ENCODE data around the gene SLC25A21.

Gene SLC25A21

DNA sequence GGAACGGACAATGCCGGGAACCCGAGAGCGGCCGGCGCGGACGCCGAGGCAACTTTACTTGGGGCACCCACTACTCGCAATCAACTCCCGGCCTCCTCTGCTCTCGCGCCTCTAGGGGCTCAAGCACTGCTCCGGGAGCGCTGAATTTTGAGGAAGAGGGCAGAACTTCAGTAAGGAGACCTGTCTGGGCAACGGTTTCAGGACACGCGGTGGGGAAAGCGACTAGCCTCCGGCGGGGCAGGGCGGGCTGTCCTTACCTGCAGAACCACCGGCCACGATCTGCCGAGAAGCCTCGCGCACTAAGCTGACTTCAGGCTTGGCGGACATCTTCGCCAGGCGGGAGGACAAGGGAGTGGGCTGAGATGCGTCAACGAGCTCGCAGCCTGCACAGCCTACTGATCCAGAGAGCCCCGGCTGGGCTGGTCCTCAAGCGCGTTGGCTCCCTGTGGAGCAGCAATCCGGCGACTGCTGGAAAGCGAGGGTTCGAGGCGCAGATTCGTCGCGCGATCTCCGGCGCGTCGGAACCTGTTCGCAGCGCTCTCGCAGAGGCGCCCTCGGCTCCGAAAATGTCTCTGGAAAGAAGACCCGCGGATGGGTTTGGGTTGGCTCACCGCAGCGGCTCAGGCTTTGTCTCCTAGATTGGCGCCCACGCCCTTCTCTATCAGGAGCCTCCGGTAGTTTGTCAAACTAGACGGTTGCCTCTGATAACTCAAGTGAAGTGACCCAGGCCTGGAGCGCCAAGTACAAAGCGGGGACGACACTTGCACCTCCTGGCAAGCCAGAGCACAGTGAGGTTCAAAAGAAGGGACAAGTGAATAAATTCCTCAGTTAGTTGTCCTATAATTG is at the start of gene SLC25A21 (continued):
- TF ChIP-seq SP7 (tag by site-specific recombination; IDR thresholded peaks at IDR 0.05) (peak; percentile 74), ZNF830 (tag by site-specific recombination; IDR thresholded peaks at IDR 0.05; ENCODE audit: low read depth) (no peak), ZBTB7A (tag by site-specific recombination; IDR thresholded peaks at IDR 0.05; ENCODE audit: low read depth) (no peak), ZNF292 (tag by site-specific recombination; IDR thresholded peaks at IDR 0.05; ENCODE audit: borderline replicate concordance, low read depth) (no peak), ZNF146 (tag by site-specific recombination; IDR thresholded peaks at IDR 0.05) (no peak; the same call in 1 of the 2 replicates), RBAK (tag by site-specific recombination; IDR thresholded peaks at IDR 0.05) (no peak), ZSCAN23 (tag by site-specific recombination; IDR thresholded peaks at IDR 0.05) (no peak), ZNF416 (tag by site-specific recombination; IDR thresholded peaks at IDR 0.05) (no peak), ZFP69B (tag by site-specific recombination; IDR thresholded peaks at IDR 0.05) (0 out of 2 replicates have a peak, but pooled peaks have one; percentile 32), ZSCAN16 (tag by site-specific recombination; IDR thresholded peaks at IDR 0.05) (no peak), KLF10 (tag by site-specific recombination; IDR thresholded peaks at IDR 0.05) (no peak), ZNF707 (tag by site-specific recombination; IDR thresholded peaks at IDR 0.05) (no peak), ZNF2 (tag by site-specific recombination; IDR thresholded peaks at IDR 0.05) (no peak; the same call in none of the 2 replicates), ZNF132 (tag by site-specific recombination; IDR thresholded peaks at IDR 0.05; ENCODE audit: borderline replicate concordance) (no peak), ZNF521 (tag by site-specific recombination; IDR thresholded peaks at IDR 0.05) (no peak), ZFHX2 (tag by site-specific recombination; conservative IDR thresholded peaks at IDR 0.05) (peak; percentile 56), ZNF548 (tag by site-specific recombination; IDR thresholded peaks at IDR 0.05) (no peak), ZNF48 (tag by site-specific recombination; IDR thresholded peaks at IDR 0.05) (no peak), ZNF785 (tag by site-specific recombination; IDR thresholded peaks at IDR 0.05) (no peak), ZNF623 (tag by site-specific recombination; IDR thresholded peaks at IDR 0.05) (0 out of 2 replicates have a peak, but pooled peaks have one; percentile 8), ZNF626 (tag by site-specific recombination; IDR thresholded peaks at IDR 0.05) (no peak), ZNF510 (tag by site-specific recombination; IDR thresholded peaks at IDR 0.05; ENCODE audit: insufficient replicate concordance) (no peak)
- TF ChIP-seq, protein P1, sequence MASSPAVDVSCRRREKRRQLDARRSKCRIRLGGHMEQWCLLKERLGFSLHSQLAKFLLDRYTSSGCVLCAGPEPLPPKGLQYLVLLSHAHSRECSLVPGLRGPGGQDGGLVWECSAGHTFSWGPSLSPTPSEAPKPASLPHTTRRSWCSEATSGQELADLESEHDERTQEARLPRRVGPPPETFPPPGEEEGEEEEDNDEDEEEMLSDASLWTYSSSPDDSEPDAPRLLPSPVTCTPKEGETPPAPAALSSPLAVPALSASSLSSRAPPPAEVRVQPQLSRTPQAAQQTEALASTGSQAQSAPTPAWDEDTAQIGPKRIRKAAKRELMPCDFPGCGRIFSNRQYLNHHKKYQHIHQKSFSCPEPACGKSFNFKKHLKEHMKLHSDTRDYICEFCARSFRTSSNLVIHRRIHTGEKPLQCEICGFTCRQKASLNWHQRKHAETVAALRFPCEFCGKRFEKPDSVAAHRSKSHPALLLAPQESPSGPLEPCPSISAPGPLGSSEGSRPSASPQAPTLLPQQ (tag by site-specific recombination; IDR thresholded peaks at IDR 0.05): peak; percentile 70
- TF ChIP-seq, protein P2, sequence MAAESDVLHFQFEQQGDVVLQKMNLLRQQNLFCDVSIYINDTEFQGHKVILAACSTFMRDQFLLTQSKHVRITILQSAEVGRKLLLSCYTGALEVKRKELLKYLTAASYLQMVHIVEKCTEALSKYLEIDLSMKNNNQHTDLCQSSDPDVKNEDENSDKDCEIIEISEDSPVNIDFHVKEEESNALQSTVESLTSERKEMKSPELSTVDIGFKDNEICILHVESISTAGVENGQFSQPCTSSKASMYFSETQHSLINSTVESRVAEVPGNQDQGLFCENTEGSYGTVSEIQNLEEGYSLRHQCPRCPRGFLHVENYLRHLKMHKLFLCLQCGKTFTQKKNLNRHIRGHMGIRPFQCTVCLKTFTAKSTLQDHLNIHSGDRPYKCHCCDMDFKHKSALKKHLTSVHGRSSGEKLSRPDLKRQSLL (tag by site-specific recombination; IDR thresholded peaks at IDR 0.05): peak; percentile 98
- TF ChIP-seq, protein P3, sequence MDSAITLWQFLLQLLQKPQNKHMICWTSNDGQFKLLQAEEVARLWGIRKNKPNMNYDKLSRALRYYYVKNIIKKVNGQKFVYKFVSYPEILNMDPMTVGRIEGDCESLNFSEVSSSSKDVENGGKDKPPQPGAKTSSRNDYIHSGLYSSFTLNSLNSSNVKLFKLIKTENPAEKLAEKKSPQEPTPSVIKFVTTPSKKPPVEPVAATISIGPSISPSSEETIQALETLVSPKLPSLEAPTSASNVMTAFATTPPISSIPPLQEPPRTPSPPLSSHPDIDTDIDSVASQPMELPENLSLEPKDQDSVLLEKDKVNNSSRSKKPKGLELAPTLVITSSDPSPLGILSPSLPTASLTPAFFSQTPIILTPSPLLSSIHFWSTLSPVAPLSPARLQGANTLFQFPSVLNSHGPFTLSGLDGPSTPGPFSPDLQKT (IDR thresholded peaks at IDR 0.05; ENCODE audit: borderline replicate concordance, low read depth, low read length): no peak
- TF ChIP-seq, protein P4, sequence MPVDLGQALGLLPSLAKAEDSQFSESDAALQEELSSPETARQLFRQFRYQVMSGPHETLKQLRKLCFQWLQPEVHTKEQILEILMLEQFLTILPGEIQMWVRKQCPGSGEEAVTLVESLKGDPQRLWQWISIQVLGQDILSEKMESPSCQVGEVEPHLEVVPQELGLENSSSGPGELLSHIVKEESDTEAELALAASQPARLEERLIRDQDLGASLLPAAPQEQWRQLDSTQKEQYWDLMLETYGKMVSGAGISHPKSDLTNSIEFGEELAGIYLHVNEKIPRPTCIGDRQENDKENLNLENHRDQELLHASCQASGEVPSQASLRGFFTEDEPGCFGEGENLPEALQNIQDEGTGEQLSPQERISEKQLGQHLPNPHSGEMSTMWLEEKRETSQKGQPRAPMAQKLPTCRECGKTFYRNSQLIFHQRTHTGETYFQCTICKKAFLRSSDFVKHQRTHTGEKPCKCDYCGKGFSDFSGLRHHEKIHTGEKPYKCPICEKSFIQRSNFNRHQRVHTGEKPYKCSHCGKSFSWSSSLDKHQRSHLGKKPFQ (tag by site-specific recombination; IDR thresholded peaks at IDR 0.05): no peak; the same call in 1 of the 2 replicates
- TF ChIP-seq, protein P5, sequence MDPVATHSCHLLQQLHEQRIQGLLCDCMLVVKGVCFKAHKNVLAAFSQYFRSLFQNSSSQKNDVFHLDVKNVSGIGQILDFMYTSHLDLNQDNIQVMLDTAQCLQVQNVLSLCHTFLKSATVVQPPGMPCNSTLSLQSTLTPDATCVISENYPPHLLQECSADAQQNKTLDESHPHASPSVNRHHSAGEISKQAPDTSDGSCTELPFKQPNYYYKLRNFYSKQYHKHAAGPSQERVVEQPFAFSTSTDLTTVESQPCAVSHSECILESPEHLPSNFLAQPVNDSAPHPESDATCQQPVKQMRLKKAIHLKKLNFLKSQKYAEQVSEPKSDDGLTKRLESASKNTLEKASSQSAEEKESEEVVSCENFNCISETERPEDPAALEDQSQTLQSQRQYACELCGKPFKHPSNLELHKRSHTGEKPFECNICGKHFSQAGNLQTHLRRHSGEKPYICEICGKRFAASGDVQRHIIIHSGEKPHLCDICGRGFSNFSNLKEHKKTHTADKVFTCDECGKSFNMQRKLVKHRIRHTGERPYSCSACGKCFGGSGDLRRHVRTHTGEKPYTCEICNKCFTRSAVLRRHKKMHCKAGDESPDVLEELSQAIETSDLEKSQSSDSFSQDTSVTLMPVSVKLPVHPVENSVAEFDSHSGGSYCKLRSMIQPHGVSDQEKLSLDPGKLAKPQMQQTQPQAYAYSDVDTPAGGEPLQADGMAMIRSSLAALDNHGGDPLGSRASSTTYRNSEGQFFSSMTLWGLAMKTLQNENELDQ (tag by site-specific recombination; IDR thresholded peaks at IDR 0.05; ENCODE audit: low read depth): no peak
- TF ChIP-seq, protein P6, sequence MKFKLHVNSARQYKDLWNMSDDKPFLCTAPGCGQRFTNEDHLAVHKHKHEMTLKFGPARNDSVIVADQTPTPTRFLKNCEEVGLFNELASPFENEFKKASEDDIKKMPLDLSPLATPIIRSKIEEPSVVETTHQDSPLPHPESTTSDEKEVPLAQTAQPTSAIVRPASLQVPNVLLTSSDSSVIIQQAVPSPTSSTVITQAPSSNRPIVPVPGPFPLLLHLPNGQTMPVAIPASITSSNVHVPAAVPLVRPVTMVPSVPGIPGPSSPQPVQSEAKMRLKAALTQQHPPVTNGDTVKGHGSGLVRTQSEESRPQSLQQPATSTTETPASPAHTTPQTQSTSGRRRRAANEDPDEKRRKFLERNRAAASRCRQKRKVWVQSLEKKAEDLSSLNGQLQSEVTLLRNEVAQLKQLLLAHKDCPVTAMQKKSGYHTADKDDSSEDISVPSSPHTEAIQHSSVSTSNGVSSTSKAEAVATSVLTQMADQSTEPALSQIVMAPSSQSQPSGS (tag by site-specific recombination; IDR thresholded peaks at IDR 0.05; ENCODE audit: low read depth): no peak
- TF ChIP-seq, protein P7, sequence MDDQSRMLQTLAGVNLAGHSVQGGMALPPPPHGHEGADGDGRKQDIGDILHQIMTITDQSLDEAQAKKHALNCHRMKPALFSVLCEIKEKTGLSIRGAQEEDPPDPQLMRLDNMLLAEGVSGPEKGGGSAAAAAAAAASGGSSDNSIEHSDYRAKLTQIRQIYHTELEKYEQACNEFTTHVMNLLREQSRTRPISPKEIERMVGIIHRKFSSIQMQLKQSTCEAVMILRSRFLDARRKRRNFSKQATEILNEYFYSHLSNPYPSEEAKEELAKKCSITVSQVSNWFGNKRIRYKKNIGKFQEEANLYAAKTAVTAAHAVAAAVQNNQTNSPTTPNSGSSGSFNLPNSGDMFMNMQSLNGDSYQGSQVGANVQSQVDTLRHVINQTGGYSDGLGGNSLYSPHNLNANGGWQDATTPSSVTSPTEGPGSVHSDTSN (CRISPR knock-in tag; IDR thresholded peaks at IDR 0.05): peak; percentile 74; the same call in 1 of the 2 replicates
